ENCODE results near the gene COPB1. TPM values are rescaled to one million over a fixed set of nuclear protein-coding genes. Genes with fewer than 3 reads are reported as not detected.
A peak's percentile ranks its signal among the peaks of the same experiment; 100 is the strongest.

Gene COPB1
- total and polyA plus RNA-seq, 2 of the 8 experiments (the other 6 are each of a cell fraction or from before 2014, with no cell fraction given): 28.7 to 72.1 TPM

GRCh38 chr11:14519917-14520746, 20.5 kb upstream of the COPB1 start, which contains the start of gene PSMA1 (continued):
- TF ChIP-seq CHD7 (IDR thresholded peaks at IDR 0.05; ENCODE audit: insufficient replicate concordance, low read length) (no peak), SP2 (IDR thresholded peaks at IDR 0.05; ENCODE audit: low read length) (no peak), RFX5 (IDR thresholded peaks at IDR 0.05; ENCODE audit: borderline replicate concordance, low read depth, low read length) (no peak), HDAC2 (IDR thresholded peaks at IDR 0.05; ENCODE audit: borderline replicate concordance in 1 of 2, low read depth in 2 of 2, low read length in 2 of 2) (0 out of 4 replicates have a peak, but pooled peaks of 1 of the 2 experiments have one; percentile 61), TBP (IDR thresholded peaks at IDR 0.05; ENCODE audit: low read depth, low read length) (peak; percentile 62), SIX5 (IDR thresholded peaks at IDR 0.05; ENCODE audit: low read depth, low read length) (no peak), SIRT6 (IDR thresholded peaks at IDR 0.05; ENCODE audit: low read length) (no peak), CBX8 (IDR thresholded peaks at IDR 0.05; ENCODE audit: borderline replicate concordance, low read depth, low read length) (no peak), RBBP5 (IDR thresholded peaks at IDR 0.05; ENCODE audit: borderline replicate concordance, low read depth, low read length) (peak; percentile 92)

Measured in H1 (cell line).